ENCODE results near the gene COPRS. TPM values are rescaled to one million over a fixed set of nuclear protein-coding genes. Genes with fewer than 3 reads are reported as not detected.

COPRS gene
- total and polyA plus RNA-seq, 2 of the 8 experiments (the other 6 are each of a cell fraction or from before 2014, with no cell fraction given): 40.9 to 49.3 TPM

GRCh38 chr17:31857920-31858641, 963 bp downstream of the COPRS start:
- peaks cover 6% of the 10 kb centered on the region; the same call in 1 of the 2 replicates for H3K79me1 ChIP-seq (ENCODE audit: low read depth, low read length)
- H3K4ac ChIP-seq (replicated peaks; ENCODE audit: insufficient read length, low read depth, low read length): no peak overlapping the region
- H4K8ac ChIP-seq (ENCODE audit: extremely low read depth, insufficient read depth, low read length): no peak overlapping the region
- TF ChIP-seq EP300 (IDR thresholded peaks at IDR 0.05; ENCODE audit: borderline replicate concordance in 1 of 2, low read depth in 2 of 2, low read length in 2 of 2) (no peak), CHD1 (IDR thresholded peaks at IDR 0.05; ENCODE audit: low read depth, low read length) (no peak), RBBP5 (IDR thresholded peaks at IDR 0.05; ENCODE audit: borderline replicate concordance, low read depth, low read length) (no peak), RXRA (IDR thresholded peaks at IDR 0.05; ENCODE audit: insufficient read depth, low read depth, low read length) (no peak), E2F6 (IDR thresholded peaks at IDR 0.05) (0 out of 2 replicates have a peak, but pooled peaks have one; percentile 27), POU5F1 (IDR thresholded peaks at IDR 0.05; ENCODE audit: low read depth, low read length) (no peak)
- H4K20me1 ChIP-seq (replicated peaks in 1 of 2; ENCODE audit: control insufficient read depth in 1 of 2, insufficient read depth in 2 of 2, low read length in 2 of 2): peaks cover 0 to 2% of the 10 kb centered on the region in 2 experiments
- H3K56ac ChIP-seq (replicated peaks; ENCODE audit: insufficient read length, low read depth, low read length): no peak overlapping the region
- DNase-seq (ENCODE audit: low read depth in 1 of 2, low spot score in 2 of 2) (no peak), FAIRE-seq (peak; percentile 45)
- H3K27me3 ChIP-seq (replicated peaks in 1 of 4; ENCODE audit: control insufficient read depth in 3 of 4, extremely low read depth in 1 of 4, insufficient read depth in 3 of 4, low read length in 3 of 4): no peaks in the 10 kb centered on the region
- POLR2A ChIA-PET (ENCODE audit: partially characterized antibody): interaction anchor here (0.8 to 0.9 kb wide), 2 partner anchors 25 to 1252 kb away, joined by 3 read pairs; no protein-coding TSS in a partner anchor
- H3K9me3 ChIP-seq (ENCODE audit: insufficient read depth in 2 of 2, low read depth in 1 of 2, low read length in 1 of 2): no peaks in the 10 kb centered on the region
- no peak overlapping the region for H4K5ac ChIP-seq (ENCODE audit: insufficient read length, low read depth, low read length)
- no peak overlapping the region for H3K18ac ChIP-seq (ENCODE audit: extremely low read depth, low read length)
- H2BK120ac ChIP-seq (replicated peaks; ENCODE audit: low read depth, low read length): no peak overlapping the region
- H2BK5ac ChIP-seq (ENCODE audit: low read depth, low read length): no peak overlapping the region
- no peak overlapping the region for H2BK20ac ChIP-seq (ENCODE audit: low read length)
- H3K14ac ChIP-seq (ENCODE audit: insufficient read length): no peak overlapping the region
- 52% methylated on average over 13 of the region's 13 CpGs; no CpG with 5 or more reads in 1 of the 2 experiments for WGBS, 2 experiments (ENCODE audit: extremely low coverage in 1 of 2, insufficient coverage in 1 of 2, insufficient read length in 1 of 2, insufficient replicate concordance in 2 of 2, low coverage in 1 of 2, low lambda C conversion rate in 2 of 2, missing lambda C conversion rate in 1 of 2)
- no peak overlapping the region for H4K91ac ChIP-seq (replicated peaks; ENCODE audit: insufficient read length, low read length)
- H3K79me2 ChIP-seq (ENCODE audit: control insufficient read depth in 1 of 2, insufficient read depth in 2 of 2, low read length in 2 of 2): peaks cover 0 to 6% of the 10 kb centered on the region in 2 experiments; a peak in 2 of 4 replicates
- no peak overlapping the region for H3K27ac ChIP-seq (ENCODE audit: low read depth, low read length)
- peaks cover 0 to 10% (median 4%) of the 10 kb centered on the region in 4 experiments; a peak in 6 of 7 replicates for H3K4me1 ChIP-seq (replicated peaks in 1 of 4; ENCODE audit: control insufficient read depth in 3 of 4, insufficient read depth in 4 of 4, low read length in 3 of 4)
- H3K36me3 ChIP-seq (ENCODE audit: control insufficient read depth in 2 of 4, insufficient read depth in 4 of 4, low read length in 3 of 4): peaks cover under 1 to 8% (median 2%) of the 10 kb centered on the region in 4 experiments; a peak in 6 of 8 replicates
- 0 out of 2 replicates have a peak overlapping the region, but pooled peaks have one; percentile 23 for H2AFZ ChIP-seq (ENCODE audit: low read length)
- H2BK15ac ChIP-seq (ENCODE audit: low read length): no peak overlapping the region
- no peak overlapping the region for H3K23ac ChIP-seq (ENCODE audit: insufficient read length)
- peak overlapping the region in 2 of 4 experiments; percentile 5 to 44; a peak in 2 of 7 replicates for H3K9ac ChIP-seq (replicated peaks in 1 of 4; ENCODE audit: extremely low read depth in 1 of 4, low read depth in 3 of 4, low read length in 3 of 4)
- H3K4me2 ChIP-seq (ENCODE audit: insufficient read depth in 1 of 2, low read depth in 2 of 2, low read length in 2 of 2): peak overlapping the region; percentile 71 to 95
- CTCF ChIA-PET (ENCODE audit: partially characterized antibody): no interaction called here
- peak overlapping the region; percentile 41 to 68 (median 61) for H3K4me3 ChIP-seq (ENCODE audit: extremely low read depth in 1 of 4, insufficient read depth in 2 of 4, low read depth in 3 of 4, low read length in 4 of 4)
- H2AK5ac ChIP-seq (ENCODE audit: low read depth, low read length): no peak overlapping the region
- no peak overlapping the region for H2BK12ac ChIP-seq (ENCODE audit: low read depth, low read length)
- H3K23me2 ChIP-seq (ENCODE audit: low read depth, low read length): peaks cover 9% of the 10 kb centered on the region
